Anterior cingulate cortex (tissue), 58 donors: Measurements from ENCODE around the gene ADGRD1.

Source experiments
- DNase-seq, 58 donors: peaks; one replicate each; lab custom pipeline; 2025; lab: John Stamatoyannopoulos, UW

The ADGRD1 gene

DNA sequence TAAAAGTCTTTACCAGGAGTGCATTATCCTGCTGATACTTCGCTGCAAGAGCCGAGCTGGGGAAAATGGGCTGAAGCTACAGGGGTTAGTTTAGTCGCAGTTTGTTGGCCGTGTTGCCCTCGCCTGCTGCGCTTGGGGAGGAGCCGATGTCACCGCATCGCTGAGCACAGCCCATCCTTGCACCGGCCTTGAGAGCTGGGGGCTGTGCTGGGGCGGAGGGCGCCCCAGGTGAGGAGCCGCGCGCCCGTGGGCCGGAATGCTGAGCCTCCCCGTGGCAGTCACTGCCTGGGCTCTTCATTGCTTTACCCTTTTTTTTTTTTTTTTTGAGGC is 50.0 kb downstream of the ADGRD1 start:
- no peak for DNase-seq

DNA sequence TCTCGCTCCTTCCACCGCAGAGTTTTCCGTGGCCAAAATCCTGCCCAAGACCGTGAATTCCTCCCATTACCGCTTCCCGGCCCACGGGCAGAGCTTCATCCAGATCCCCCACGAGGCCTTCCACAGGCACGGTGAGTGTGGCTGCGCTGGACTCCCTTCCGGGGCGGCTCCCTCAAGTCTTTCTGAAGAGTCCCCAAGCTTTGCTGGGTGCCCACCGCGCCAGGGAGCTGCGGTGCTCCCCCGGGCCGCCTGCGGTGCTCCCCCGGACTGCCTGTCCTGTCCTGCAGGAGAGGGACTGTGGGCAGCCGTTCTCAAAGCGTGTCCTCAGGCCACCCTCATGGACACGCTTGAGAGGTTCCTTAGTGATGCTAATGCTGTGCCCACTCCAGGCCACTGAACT is 50.5 kb downstream of the ADGRD1 start:
- DNase-seq: no peak

DNA sequence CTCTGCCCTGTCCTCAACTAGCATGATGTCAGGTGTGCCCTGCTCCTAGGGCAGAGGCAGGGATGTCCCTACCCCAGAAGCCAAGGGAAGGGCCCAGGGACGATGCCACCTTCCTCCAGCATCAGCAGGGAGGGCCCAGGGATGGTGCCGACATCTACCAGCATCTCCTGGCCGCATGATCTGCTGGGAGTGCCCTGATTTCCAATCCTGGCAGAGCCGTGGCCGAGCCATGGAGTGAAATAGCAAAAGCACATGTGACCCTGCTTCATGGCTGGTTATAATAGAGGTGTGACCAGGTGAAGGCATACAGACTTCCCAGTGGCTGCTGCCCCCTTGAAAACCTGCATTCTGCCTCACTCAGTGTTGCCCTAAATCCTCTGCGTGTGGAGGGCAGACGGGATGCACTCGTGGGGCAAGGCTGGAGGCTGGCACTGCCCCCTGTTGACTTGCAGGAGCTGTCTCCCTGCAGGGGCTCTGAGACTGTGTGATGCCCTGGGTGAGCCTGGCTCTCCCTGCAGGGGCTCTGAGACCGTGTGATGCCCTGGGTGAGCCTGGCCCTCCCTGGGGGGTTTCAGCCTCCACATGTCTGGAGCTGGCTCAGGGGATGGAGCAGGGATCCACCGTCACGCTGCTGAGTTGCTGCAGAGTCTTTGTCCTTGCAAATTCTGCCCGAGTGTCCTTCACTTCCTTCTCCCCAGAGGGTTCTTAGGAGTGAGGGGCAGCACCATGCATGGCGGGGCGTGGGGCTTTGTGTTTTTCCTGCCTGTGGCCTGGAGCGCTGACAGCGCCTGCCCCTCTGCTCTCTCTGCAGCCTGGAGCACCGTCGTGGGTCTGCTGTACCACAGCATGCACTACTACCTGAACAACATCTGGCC is 51.7 kb downstream of the ADGRD1 start:
- DNase-seq: no peak

DNA sequence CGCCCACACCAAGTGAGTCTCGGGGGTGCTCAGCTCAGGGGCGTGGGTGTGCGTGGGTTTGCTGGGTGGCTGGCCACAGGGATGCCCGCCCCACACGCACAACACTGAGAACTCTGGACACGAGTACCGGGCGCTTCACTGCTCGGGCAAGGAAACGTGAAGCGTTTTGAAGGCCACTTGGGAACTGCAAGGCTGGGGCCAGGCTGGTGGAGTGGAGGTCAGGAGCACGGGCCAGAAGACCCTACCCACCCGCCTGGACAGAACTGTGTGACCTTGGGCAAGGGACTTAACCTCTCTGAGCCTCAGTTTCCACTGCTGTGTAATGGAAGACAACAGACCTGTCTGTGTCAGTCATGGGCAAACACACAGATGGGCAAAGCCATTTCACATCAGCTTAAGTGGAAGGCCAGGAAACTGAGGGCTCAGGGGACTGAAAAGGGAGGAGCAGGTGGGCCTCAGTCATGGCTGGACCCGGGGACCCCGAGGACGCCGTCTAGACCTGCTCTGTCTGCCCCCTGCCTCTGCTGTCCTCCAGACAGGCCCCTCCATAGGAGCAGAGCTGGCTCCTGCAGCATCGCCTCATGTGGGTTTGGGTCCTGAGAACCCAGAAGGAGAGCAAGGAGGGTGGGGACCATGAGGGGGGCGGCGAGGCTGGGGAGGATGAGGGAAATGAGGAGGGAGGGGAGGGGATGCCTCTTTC is 52.5 kb downstream of the ADGRD1 start:
- no peak for DNase-seq

DNA sequence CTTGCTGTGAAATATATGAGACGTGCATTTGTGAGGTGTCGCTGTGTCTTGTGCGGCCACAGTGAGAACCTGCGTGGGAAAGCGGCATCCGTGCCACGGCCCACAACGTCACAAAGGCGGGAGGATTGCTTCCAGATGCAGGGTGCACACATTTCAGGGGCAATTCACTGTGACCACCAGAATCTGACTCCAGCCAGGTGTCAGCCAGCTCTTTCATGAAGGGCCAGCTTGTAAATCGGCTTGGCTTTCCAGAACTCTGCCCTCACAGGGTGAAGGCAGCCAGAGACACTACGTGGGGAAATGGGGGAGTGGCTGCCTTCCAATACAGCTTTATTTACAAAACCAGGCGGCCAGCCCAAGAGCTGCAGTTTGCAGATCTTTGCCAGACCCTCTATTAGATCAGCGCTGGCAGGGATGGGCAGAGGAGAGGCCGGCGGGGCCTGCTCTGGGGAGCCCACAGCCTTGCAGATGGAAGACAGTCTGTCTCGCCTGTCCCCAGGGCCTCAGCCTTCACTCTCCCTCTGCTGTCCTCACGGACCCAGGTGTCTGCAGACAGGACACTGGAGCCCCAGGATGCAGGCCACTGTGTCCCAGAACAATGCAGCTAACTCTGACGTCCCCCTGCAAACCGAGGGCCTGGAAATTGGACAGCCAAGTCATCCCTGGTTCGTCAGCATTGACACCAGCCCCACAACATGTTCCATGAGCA is 53.5 kb downstream of the ADGRD1 start:
- peak in 41 of 58 donors; percentile 4 to 61 (median 29) for DNase-seq

DNA sequence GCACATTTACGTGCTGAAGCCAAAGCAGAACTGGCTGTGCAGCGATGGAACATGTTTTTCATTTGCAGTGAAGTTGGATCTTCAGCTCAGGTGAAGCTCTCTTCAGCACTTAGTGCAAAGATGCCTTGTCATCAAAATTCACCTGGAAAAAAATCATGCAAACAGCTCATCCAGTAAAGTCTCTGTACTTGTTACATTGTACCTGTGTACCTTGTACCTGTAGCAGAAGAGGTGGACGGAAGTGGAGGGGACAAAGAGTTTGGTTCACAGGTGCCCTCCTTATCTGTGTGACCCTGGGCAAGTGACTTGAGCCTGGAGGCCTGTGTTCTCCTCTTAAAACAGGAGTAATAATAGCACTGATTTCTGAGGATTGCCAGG is 54.0 kb downstream of the ADGRD1 start:
- DNase-seq: no peak

DNA sequence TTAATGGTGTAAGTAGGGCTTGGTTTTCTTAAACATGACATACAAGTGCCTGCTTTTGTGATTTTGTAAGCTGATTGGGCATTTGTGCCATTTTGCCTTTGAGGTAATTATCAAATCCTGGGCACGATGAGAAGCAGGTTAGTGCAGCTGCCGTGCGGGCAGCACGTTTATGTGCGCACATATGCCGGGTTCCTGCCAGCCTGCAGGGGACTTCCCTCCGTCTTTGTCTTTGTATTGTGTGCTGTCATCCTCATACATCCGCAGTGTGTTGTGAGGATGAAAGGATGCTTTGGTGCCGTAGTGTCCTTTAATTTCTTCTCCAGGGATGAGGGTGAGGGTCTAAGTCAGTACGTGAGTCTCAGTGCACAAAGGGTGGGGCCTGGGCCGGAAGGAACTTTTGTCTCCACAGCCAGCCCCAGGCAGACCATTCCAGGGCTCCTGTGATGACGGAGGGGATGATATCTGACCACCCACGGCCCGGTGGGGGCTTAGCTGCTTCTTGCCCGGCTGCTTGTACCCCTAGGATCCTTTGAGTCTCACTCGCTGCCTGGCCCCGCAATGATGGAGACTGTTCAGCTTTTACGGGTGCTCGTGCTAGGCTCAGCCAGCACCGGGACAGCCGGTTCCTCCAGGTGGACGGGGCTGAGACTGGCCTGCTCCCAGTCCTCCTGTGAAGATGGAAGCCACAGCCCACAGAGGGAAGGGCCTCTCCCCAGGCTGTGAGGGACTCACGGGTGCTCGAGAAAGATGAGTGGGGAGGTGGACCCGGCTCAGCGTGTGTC is 54.6 kb downstream of the ADGRD1 start:
- no peak for DNase-seq

DNA sequence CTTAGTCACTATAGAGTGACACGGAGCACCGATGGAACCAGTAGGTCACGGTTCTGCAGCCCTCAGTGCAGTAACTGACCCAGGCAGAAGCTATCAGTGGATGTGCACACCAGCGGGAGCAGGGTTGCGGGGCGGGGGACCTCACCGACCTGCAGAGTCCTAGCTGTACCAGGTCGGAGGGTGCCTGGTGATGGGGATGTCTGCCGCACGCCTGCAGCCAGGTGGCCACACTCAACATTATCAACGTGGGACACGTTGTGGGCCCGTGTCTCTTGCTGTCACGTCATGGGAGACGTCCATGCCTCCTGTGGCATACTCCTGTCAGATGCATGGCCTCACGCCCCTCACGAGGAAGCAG is 55.2 kb downstream of the ADGRD1 start:
- DNase-seq: no peak

DNA sequence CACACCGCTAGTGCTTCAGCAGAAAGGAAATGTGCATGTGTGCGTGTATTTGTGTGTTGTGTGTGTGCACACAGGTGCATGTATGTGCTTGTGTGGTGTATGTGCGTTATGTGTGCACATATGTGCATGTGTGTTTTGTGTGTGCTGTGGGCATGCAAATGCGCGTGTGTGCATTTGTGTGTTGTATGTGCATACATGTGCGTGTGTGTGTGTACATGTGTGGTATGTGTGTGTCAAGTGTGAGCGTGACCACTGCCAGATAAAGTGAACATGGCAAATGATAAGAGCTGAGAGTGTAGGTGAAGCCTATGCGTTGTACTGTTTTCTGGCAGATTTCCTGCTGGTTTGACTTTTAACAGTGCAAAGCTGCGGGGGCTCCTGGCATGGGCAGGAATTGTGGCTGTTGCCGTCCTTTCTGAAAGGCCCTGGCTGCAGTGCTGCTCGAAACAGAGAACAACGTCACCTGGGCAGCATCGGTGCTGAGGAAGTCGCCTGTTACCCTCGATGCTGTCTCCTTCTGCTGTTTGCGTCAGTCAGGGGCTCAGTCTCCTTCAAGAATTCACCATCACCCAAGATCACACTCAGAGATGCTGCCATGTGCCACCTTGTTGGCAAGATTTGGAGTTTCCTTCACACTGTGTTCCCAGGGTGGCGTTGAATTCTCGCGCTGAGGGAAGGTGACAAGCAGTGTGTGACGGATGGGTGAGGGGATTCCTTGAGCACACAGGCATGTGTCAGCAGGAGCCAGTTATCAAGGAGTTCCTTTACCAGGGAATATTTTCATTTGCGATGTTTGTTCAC is 56.1 kb downstream of the ADGRD1 start:
- no peak for DNase-seq

DNA sequence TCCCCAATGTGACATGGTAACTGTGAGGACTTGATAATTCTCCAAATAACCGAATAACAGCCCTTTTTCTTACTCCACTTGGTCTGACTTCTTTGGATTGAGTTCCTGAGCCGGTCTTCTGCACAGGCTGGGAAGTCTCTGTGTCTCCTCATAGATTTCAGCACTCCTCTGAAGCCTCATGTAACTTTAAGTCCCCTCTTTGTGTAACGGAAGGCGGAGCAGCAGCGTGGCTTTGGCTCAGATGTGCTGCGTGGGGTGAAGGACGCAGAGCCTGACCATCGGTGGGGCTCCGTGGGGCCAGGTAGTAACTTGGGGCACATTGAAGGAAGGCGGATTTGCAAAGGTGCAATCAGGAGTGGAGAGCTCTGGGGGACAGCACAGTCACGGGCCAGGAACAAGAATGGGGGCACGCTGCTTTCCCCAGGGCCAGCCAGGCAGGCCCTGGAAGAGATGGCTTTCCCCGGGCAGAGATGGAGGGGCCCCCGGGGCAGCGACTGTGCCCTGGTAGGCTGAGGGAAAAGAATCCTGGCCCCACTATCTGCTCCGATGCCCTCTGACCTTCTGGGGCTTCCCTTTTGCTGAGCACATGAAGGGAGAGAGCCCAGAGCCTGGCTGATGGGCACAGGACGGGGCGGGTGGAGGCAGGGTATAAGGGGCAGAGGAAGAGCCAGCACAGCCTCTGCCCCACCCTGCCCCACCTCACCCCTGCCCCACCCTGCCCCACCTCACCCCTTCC is 56.9 kb downstream of the ADGRD1 start:
- no peak for DNase-seq

DNA sequence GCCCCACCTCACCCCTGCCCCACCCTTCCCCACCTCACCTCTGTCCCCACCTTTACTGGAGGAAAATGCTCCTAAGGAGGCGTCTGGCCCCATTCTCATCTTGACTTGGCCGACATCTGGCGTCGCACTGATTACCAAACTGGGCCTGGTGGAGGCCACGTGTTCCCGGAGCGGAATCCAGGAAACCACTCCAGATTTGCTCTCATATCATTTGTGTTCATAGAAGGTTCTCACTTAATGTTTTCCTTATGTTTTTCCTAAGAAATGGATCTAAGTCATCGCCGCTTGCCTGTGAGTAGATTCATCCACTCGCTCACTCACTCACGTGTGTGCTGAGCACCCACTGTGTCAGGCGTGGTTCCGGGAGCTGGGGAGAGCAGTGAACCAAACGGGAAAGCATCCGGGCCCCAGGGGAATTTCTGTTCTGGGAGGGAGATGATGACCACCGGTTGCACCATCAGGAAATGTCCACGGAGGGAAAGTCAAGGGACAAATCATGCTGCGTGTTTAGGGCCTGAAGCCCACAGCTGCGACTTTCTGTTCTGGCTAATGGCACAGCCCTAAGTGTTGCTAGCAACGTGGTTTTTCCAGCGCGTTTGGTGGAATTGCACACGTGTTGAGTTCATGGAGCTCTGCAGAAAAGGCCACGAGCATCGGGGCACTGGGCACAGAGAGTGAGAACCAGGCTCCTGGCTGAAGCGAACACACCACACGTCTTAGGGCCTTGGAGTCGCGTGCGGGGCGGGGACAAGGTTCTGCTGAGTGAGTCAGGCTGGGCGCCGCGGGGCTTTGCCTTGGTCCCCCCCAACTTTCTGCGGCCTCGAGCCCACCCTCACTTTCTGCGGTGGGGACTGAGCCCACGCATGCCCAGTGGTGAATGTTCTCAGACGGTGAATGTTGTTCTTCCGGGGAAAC is 57.7 kb downstream of the ADGRD1 start:
- DNase-seq: no peak

DNA sequence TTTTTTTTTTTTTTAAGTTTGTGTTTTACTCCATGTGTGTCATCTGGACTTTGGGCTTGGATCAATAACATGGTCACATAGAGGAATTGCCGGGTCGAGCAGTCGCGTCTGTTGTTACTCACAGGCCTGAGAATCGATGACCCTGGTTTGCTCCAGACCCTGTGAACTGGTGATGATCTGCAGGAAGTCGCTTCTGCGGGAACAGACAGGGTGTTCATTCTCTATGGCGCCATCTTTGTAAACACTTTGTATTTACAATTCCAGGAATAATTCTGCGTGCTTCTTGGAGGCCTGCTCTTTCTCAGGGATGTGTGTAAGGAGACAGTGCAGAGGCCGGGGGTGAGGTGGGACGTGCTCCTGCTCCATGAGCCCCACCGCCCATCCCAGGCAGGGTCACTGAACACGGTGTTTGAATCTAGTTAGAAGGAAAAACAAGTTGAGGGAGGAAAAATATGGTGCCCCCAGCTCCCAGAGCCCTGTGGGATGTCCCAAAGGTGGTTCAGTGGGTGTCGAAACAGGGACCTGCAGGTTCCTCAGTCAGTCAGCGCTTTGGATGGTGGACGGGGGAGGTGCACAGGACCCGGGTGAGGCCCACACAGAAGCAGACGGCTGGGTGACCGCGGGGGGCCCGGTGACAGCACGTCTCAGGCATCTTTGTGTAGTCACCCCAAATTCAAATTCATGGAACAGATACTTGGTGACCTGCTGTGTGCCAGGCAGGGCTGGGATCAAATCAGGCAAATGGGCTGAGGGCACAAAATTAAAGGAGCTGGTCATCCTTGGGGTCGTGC is 58.8 kb downstream of the ADGRD1 start:
- DNase-seq: no peak

DNA sequence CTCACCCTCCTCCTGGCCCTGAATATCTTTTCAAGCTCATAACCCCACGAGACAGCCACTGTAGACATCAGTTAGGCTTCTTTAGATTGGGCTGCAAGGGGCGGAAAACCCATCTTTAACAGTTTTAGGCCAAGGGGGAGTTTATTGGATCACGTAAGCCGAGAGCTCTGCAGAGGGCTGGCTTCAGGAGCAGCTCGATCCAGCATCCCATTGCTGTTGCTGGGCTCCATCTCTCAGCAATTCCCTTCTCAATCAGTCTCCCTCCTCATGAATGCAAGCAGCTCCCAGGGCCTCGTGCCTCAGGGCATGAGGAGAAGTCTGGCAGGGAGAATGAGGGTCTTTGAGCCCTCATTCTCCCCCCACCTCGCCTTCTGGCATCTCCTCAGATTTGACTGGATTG is 59.4 kb downstream of the ADGRD1 start:
- DNase-seq: no peak

DNA sequence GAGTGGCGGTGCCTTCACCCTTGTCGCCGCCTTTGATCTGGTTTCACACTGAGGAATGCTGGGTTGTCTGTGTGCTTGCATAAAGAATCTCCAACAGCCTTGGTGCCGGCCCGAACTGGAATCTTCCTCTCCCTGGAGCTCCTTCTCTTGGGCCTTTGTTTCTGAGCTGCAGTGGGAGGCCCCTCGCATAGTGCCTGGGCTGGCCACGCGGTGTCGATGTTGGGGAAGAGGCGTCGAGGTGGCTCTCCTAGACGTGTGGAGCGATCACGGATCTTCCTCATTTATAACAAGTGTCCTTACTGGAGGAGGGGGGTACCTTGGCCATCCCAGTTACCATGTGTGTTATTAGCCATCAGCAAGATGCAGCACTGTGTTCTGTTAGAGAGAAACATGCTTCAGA is 60.6 kb downstream of the ADGRD1 start:
- no peak for DNase-seq

DNA sequence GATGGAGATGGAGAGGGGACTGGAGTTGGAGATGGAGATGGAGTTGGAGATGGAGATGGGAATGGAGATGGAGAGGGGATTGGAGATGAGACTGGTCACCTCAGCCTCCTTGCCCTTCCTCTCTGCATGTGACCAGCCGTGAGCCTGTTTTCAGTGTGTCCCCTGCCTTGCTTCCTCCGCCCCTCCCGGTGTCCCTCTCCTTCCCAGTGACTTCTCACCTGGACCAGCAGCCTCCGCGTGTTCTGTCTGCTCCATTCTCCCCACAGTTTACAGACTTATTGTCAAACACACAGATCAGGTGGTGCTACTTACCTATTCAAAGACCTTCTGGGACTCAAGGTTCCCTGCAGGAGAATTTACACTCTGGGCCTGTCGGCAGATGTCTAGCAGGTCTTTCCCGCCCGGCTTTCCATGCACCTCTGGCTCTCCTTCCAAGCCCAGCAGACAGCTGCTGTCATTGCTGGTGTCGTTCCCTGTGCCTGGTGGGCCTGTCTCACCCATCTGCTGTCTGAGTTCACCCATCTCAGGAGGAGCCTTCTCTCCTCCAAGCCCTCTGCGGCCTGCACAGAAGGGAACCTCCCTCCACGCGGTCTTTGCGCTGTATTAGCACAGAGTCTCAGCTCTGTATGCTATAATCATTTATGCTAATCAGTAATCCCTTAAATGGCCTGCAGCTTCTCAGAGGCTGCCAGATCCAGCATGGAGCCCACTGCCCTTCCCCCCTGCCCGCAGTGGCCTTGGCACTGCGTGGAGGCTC is 62.1 kb downstream of the ADGRD1 start:
- no peak for DNase-seq

DNA sequence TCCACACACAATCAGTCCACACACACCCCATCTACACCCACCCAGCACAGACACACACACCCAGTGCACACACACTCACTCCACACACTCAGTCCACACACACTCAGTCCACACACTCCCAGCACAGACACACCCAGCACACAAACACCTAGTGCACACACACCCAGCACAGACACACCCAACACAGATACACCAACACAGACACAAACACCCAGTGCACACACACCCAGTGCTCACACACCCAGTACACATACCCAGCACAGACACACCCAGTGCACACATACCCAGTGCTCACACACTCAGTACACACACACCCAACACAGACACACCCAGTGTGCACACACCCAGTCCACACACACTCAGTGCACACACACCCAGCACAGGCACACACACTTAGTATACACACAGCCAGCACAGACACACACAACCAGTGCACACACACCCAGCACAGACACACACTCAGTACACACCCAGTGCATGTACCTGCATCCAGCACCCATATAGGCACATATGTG is 63.8 kb downstream of the ADGRD1 start:
- DNase-seq: no peak
